HG02759 (cell line): ENCODE data around the gene HES5.
"Not testable (repeated sequence)": the region's sequence is repeated elsewhere in the genome, so short reads cannot be mapped to it uniquely, and the experiment has no call there.

Experiments used
- ATAC-seq: cut with Tn5 transposase; IDR thresholded peaks from one replicate; pipeline ENCODE4 v1.9.1; 2021; ENCODE audit warnings: mild to moderate bottlenecking, moderate library complexity; ENCODE audit not compliant: unreplicated experiment

The HES5 gene, protein sequence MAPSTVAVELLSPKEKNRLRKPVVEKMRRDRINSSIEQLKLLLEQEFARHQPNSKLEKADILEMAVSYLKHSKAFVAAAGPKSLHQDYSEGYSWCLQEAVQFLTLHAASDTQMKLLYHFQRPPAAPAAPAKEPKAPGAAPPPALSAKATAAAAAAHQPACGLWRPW

DNA sequence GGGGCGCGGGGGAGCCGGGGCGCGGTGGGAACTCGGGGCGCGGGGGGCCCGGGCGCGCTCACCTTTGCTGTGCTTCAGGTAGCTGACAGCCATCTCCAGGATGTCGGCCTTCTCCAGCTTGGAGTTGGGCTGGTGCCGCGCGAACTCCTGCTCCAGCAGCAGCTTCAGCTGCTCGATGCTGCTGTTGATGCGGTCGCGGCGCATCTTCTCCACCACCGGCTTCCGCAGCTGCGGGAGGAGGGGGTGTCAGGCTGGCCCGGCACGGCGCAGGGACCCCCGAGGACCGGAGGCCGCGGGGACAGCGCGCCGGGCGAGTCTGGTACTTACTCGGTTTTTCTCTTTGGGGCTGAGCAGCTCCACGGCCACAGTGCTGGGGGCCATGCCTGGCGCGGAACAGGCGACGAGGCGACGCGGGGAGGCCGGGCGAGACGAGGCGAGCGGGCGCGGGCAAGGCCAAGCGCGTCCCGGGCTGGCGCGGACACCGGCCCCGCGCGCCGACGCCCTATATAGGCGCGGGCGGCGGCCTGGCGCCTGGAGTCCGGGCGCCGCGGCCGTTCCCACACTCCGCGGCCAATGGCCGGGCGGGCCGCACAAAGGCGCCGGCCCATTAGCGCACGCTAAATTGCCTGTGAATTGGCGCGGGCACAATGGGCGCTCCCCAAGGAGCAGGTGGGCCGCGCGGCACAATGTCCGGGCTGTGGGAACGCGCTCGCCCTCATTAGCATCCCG, at the start of gene HES5:
Gene HES5 (minus strand): TSS at position 480 of the 729 bp plus-strand sequence. CDS start 99 bp downstream, at position 381.
- ATAC-seq, result no peak

DNA sequence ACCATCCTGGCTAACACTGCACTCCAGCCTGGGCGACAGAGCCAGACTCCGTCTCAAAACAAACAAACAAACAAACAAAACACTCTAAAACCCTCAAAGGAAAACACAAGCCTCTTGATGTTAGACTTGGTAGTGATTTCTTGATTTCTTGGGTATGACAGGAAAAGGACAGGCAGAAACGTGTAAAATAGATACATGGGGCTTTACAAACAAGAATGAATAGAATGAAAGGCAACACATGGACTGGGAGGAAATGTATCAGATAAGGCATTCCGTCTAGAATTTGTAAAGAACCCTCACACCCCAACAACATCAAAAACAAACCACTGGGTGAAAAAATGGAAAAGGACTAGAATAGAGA, 48.7 kb upstream of the HES5 start:
- no peak for ATAC-seq

DNA sequence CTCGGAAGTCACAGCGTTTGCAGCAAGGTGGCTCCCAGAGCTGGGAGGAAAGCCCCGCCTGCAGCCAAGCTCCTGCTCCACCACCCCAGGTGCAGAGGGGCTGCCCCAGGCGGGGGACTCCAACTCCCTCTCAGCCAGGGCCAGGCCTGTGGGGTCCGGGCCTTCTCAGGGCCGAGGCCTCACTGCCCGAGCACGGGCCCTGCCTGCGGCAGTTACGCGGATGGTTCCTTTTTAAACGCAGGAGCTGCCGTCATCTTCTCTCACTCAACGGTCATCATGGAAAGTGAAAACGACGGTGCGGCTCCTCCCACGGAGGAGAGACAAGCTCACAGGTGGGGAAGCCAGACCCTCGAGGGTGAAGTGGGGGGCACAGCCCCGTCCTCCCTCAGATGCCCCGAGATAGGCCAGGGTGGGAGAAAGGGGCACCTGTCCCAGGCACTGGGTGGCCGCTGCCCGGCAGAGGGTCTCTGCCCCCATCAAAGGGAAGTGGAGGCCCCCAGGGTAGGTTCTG, 47.6 kb upstream of the HES5 start:
- peak; percentile 35 for ATAC-seq

DNA sequence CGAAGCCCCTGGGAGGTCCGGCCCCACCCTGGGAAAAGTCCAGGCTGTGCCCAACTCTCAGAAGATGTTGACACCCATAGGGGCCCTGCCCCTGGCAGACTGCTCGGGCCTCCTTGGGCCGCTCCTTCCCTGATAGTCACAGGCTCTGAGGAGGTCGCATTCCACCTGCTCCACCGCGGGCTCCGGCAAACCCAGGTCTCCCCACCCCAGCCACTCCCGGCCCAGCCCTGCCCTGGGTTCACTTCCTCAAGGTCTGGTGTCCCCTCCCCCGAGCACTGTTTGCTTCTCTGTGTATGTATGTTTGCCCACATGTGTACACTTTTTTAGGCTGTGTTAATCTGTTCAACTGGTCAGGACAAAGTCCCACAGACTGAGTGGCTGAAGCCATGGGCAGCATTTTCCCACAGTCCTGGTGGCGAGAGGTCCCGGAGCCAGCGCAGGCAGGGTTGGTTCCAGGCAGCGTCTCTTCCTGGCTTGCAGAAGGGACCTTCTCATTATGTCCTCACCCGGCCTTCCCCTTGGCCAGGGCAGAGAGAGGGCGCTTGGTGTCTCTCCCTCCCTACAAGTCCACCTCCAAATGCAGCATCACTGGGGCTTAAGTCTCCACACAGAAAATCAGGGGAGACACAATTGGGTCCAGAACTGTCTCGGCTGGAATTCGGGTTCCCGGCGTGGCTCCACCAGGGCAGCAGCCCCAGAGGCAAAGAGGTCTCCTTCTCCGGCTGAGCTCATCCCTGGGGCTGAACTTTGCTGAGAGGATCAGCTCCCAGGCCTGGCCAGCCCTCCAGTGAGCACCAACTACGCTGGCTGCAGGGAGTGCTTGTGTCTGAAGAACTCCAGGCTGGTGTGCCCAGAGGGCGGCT, 46.0 kb upstream of the HES5 start:
- no peak for ATAC-seq

DNA sequence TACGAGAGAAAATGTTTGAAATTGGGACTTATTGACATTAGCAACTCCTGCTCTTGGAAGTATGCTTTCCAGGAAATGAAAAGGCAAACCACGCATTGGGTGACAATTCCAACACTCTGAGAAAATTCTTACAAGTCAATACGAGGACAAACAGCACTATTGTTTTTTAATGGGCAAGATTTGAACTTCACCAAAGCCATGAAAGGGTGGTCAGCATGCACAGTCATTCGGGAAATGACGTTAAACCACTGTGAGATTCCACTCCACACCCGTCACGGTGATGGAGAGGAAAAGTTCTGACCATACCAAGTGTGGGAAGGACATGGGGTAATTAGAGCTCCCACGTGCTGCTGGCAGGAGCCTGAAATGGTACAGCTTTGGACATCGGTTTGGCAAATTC, 44.3 kb upstream of the HES5 start:
- ATAC-seq, result no peak

DNA sequence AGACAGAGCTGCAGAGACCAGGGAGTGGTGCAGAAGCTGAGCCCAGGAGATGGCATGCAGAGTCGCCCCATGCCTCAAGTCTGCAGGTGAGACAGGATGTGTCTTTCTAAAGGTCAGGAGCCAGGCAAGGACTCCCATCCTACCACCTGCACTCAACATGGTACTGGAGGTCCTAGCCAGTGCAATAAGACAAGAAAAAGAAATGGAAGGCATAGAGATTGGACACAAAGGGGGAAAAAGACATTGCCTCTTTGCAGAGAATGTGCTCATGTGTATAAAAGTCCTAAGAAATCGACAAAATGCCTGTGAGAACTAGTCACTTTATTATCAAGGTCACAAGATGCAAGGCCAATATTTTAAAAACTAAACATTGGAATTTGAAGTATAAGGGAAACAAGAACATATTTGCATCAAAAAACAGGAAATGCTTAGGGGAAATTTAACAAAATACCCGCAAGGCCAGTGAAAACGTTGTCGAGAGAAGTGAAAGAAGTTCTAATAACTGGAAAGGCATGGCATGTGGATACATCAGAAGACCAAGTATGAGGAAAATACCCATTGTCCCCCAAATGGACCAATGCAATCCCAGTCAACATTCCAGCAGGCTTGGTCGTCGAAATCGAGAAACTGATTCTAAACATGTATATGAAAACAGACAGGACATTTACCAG, 43.3 kb upstream of the HES5 start:
- ATAC-seq, result no peak

DNA sequence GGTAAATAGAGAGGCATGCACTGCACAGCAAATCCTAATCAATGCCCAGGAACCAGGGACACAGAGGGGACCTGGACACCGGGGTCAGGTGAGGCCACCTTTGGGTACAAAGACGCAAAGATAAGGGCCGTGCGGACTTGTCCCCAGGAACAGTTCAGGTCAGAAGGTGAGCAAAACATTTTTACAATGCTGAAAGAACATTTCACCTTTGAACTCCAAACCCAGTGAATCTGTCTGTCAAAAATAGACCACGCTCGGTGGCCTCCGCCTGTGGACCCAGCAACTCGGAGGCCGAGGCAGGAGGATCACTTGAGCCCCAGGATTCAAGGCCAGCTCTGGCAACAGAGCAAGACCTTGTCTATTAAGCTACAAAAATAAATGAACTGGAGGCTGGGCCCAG, 41.3 kb upstream of the HES5 start:
- ATAC-seq, result no peak

DNA sequence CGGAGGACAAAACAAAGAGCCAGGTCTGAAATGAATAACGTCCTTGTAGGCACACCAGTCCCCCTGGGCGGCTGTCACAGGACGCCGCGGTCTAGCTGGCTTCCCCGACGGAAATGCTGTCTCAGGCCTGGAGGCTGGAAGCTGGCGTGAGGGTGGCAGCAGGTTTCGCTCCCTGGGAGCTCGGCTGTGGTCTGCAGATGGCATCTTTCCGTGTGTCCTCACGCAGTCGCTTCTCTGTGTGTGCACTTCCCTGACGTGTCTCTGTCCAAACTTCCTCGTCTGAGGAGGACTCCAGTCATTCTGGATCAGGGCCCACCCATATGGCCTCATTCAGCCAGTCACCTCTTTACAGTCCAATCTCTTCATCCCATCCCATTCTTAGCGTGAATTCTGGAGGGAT, 40.3 kb upstream of the HES5 start:
- ATAC-seq, result no peak

DNA sequence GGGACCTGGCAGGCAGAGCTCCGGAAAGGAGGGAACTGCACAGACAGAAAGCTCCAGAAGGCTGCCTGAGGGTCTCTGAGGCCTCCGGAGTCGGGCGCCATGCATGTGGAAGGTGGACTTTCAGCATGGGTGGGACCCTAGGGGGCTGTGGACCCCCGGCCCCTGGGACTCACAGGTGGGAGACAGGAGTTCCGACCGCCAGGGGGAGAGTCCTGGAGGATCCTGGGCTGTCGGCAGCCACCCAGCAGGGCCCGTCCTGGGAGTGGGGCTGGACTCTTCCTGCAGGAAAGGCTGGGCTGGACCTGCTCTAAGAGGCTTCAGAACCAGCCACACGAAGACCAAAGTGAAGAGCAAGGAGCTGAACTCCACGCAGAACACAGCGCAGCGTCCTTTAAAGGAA, 39.6 kb upstream of the HES5 start:
- not testable (repeated sequence) for ATAC-seq

DNA sequence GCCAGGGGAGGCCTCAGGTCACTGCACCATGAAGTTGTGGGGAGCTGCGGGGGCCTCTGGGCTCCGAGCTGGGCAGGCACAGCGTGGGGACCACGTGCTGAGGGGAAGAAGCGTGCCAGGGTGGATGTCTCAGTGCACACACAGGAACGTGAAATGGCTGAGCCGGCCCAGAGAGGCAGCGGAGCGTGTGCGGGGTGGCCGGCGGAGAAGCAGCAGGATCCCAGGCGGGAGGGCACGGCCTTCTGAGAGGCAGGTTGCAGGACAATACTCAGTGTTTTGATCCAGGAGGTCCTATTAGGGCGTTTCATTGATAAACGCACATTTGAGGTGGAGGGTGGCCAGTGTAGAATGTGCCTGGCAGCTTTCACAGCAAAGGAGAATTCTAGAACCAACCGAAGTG, 39.0 kb upstream of the HES5 start:
- ATAC-seq, result no peak

DNA sequence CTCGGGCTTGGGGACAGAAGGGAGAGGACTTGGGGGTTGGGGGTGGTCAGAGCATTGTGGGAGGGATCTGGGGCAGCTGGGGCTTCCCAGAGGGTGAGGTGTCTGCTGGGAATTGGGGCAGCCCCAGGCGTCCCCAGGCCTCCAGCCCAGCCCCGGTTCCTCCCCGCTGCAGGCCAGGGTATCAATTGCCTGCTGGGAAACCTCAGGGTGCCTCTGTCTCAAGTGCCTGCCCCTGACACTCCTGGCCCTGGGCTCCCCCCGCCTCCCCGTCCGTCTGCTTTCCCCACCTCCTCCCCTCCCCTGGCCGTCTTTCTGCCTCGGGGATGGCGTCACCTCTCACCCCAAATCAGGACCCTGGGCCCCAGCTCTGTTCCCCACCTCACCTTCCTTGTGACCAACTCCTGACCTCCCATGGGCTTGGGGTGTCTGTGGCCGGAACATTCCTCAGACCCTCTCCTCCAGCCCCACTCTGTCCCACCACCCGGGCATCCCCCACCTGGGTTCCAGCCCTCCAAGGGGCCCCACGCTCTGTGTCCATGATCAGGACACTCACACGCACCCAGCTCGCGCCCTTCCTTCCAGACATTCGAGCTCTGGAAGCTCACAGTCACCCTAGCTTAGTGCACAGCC, 38.2 kb upstream of the HES5 start:
- ATAC-seq, result not testable (repeated sequence)

DNA sequence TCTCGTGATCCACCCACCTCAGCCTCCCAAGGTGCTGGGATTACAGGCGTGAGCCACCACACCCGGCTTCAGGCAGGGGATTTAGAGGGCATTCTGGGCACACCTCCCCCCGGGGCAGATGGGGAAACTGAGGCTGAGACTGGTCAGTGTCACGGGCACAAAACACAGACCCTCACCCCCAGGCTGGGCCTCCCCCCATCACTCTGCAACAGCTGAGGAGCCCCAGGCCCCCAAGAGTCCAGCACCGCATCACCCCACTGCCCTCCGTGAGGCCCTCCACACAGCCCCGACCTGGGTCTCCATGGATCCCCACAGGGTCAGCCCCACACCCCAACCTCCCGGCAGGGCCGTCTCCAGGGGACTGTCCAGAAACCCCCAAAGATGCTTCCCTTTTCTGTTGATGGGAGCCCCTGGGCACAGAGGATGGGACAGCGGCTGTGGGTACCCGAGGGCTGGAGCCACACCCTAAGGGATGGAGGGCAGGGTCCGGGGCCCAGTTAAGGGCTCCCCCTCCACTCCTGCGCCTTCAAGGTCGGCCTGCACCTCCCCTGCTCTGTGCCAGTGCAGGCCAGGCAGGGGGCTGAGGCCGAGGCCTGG, 37.1 kb upstream of the HES5 start:
- ATAC-seq, result no peak

DNA sequence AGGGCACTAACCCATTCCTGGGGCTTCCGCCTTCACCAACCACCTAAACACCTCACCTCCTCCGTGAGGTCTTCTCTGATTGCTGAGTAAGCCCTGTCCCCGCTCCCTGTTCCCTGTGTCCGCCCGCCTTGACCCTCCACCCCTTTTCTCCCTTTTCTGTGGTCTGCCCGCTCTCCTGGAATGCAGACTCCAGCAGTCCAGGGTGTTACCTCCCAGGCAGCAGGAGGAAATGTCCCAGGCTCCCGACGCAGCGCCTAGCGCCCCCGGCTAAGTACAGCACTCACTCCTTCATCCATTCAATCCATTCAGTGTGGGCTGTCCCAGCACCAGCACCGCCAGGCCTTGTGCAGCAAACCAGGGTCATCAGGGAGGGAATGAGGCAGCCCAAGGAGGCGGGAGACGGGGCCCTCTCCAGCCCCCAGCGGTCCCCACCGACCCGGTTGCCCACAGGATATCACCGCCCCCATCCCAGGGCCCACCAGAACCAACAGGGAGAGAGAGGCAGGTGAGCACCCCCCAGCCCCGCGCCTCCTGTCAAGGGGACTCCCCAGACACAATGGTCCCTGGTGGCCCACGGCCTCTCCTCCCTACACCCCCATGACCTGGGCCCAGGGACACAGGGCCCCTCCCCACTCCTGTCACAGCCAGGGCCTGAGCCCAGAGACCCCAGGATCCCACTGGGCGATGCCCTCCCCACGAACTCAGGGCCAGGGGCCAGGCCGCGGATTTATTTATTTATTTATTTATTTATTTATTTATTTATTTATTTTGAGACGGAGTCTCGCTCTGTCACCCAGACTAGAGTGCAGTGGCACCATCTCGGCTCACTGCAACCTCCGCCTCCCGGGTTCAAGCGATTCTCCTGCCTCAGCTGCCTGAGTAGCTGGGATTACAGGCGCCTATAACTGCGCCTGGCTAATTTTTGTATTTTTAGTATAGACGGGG, 36.3 kb upstream of the HES5 start:
- no peak for ATAC-seq

DNA sequence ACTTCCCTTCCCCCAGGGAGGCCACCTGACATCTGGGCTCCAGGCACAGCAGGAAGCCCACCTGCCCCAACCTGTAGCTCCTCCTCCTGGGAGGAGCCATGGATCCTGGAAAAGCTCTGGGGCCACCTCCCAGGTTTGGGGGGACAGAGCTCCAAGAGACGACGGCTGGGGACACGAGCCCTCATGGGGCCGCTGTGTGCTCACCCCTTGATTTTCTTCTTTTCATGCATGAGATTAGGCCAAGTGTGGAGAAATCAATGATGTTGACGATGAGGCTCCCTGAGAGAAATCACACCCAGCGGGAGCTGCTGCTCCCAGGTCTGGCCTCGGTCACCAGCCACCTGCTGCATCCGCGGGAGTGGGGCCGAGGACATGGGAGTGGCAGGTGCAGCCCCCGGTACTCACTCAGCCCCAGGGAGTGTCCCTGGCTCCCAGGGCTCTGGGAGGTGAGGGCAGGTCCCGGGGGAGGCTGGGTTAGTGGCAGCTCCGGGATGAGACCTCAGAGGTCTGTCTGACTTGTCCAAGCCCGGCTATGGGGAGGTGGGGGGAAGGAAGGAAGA, 34.8 kb upstream of the HES5 start:
- ATAC-seq, result no peak

DNA sequence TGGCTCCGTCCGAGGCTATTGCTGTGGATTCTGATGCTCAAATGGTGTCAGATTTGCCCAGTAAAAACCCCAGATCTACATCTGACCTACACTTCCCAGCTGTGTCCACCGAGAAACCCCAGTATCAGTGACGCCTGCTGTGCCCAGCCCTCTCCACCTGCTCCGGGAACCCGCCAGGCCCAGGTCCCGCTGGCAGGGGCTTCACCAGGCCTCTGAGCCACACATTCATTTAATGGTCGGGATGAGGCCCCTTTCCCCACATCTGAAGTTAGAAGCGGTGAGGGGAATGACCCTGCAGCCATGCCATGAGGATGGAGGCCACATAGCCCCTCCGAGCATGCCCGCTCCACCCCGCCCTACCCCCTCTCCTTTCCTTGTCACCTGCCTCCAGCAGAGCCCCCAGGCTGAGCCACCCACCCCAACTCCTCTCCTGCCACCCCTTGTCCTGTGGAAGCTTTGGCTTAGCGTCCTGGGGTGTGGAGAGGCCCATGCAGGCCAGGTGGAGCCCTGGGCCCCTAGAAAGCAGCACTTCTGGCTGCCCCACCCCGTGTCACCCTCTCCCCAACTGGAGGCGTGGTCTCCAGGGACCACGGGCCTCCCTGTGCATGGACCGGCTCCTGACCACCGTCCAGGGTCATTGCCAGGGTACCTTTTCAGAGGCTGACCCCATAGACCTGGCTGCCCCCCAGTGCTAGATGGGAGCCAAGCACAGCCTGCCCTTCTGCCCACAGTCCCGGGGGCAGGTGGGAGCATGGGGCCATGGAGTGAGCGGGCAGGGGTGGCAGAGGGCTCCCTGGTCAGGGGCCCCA, 34.1 kb upstream of the HES5 start:
- ATAC-seq, result no peak

DNA sequence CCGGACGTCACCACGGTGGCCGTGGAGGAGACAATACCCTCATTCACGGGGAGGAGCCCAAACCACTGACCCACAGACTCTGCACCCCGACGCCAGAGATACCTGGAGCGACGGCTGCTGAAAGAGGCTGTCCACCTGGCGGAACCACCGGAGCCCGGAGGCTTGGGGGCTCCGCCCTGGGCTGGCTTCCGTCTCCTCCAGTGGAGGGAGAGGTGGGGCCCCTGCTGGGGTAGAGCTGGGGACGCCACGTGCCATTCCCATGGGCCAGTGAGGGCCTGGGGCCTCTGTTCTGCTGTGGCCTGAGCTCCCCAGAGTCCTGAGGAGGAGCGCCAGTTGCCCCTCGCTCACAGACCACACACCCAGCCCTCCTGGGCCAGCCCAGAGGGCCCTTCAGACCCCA, 33.1 kb upstream of the HES5 start:
- no peak for ATAC-seq

DNA sequence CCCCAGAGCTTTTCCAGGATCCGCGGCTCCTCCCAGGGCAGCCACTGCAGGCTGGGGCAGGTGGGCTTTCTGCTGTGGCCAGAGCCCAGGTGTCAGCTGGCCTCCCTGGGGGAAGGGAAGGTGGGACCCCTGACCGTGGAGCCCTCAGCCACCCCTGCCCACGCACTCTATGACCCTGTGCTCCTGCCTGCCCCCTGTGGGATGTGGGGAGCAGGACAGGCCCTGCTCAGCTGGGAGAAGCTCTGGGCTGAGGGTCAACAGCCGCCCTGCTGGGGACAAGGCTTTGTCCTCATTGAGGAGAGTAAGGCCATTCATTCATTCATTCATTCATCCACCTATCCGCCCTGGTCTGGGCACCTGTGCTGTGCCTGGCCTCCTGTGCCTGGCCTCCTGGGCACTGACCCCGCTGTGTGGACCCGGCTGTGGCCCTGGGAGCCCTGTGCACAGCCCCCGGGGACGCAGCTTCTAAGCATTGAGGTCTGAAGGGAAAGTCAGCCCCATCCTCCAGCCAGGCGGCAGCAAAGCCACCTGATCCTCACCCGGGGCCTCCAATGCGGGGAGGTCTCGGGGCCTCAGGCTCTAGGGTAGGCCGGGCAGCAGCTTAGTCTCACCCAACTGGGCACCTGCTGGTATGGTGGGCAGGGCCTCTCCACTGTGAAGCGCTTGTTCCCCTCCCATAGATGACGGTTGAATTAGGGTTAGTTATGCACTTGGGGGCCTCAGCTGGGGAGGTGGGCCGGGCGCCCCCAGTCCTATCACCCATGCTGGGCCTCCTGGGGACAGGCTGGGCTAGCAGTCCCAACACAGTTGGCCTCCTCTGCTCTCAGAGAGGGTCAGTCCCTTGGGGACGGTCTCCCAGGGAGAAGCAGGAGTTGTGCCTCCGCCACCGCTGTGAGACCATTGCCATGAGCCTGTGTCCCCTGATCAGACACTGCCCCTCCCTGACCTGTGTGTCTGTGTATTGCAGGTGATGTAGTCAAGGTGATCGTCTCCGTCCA, 32.1 kb upstream of the HES5 start:
- no peak for ATAC-seq
